Smooth muscle cell (in vitro differentiated cells): Measurements from ENCODE around the gene ZNF48. TPM values are rescaled to one million over a fixed set of nuclear protein-coding genes. Genes with fewer than 3 reads are reported as not detected.

ENCODE experiments used
- DNase-seq: peaks from one replicate; lab custom pipeline; 2025; ENCODE audit not compliant: unreplicated experiment; lab: John Stamatoyannopoulos, UW
- H2AFZ ChIP-seq: fragments of 200-600 bp; sonication (generic); 2 replicates; pipeline ENCODE4 v1.6.0; 2016; ENCODE audit warnings: antibody characterized with exemption, low read depth, mild to moderate bottlenecking
- H3F3A ChIP-seq: fragments of 200-600 bp; sonication (generic); 2 replicates; pipeline ENCODE4 v1.6.0; 2017; ENCODE audit warnings: antibody characterized with exemption, low read depth
- H3K27ac ChIP-seq: fragments of 200-600 bp; sonication (generic); 2 replicates; pipeline ENCODE4 v1.5.1; 2016; ENCODE audit warnings: low read depth, mild to moderate bottlenecking
- H3K27me3 ChIP-seq: fragments of 200-600 bp; sonication (generic); 2 replicates; pipeline ENCODE4 v1.6.1; 2016; ENCODE audit warnings: low read depth, mild to moderate bottlenecking
- H3K36me3 ChIP-seq: fragments of 200-600 bp; sonication (generic); 2 replicates; pipeline ENCODE4 v1.5.1; 2016; ENCODE audit warnings: low read depth
- H3K4me1 ChIP-seq: fragments of 200-600 bp; sonication (generic); 2 replicates; pipeline ENCODE4 v1.5.1; 2016; ENCODE audit warnings: low read depth
- H3K4me2 ChIP-seq: fragments of 200-600 bp; sonication (generic); 2 replicates; pipeline ENCODE4 v1.6.0; 2016; ENCODE audit warnings: mild to moderate bottlenecking
- H3K4me3 ChIP-seq: fragments of 200-600 bp; sonication (generic); 2 replicates; pipeline ENCODE4 v1.5.1; 2016; ENCODE audit warnings: mild to moderate bottlenecking
- H3K79me2 ChIP-seq: fragments of 200-600 bp; sonication (generic); 2 replicates; pipeline ENCODE4 v1.6.0; 2016; ENCODE audit warnings: low read depth, mild to moderate bottlenecking
- H3K9ac ChIP-seq: fragments of 200-600 bp; sonication (generic); 2 replicates; pipeline ENCODE4 v1.6.0; 2016; ENCODE audit warnings: low read depth
- H3K9me3 ChIP-seq: fragments of 200-600 bp; sonication (generic); replicated peaks from 2 replicates; pipeline ENCODE4 v1.5.1; 2016; ENCODE audit warnings: low read depth
- H4K20me1 ChIP-seq: fragments of 200-600 bp; sonication (generic); 2 replicates; pipeline ENCODE4 v1.6.0; 2016; ENCODE audit warnings: low read depth
- WGBS: methylation state at CpG from one replicate; pipeline ENCODE4 v1.1.7; 2016; ENCODE audit warnings: low lambda C conversion rate; 5-methylcytosine and 5-hydroxymethylcytosine counted together
- polyA plus RNA-seq: library from polyadenylated mRNA; unstranded; fragments of >200 nt; fragmentation: Nextera tagmentation; extraction: Ambion mirVana; gene quantifications from 2 replicates; pipeline ENCODE4 v1.2.1, GENCODE V29; 2016
- total RNA-seq: library from RNA; depleted of rRNA; stranded (reverse); fragments of >200 nt; gene quantifications from 2 replicates; pipeline ENCODE4 v1.2.3, GENCODE V29; 2014
- TF ChIP-seq, protein P1 (sequence below): fragments of 200-600 bp; sonication (generic); IDR thresholded peaks from 2 replicates; pipeline ENCODE4 v1.5.1; 2017; ENCODE audit warnings: borderline replicate concordance, mild to moderate bottlenecking, antibody characterized with exemption; ENCODE audit not compliant: insufficient read depth, poor library complexity, severe bottlenecking

The ZNF48 gene
- total and polyA plus RNA-seq, 2 experiments from 2014 or later, result 8.0 to 9.3 TPM

DNA sequence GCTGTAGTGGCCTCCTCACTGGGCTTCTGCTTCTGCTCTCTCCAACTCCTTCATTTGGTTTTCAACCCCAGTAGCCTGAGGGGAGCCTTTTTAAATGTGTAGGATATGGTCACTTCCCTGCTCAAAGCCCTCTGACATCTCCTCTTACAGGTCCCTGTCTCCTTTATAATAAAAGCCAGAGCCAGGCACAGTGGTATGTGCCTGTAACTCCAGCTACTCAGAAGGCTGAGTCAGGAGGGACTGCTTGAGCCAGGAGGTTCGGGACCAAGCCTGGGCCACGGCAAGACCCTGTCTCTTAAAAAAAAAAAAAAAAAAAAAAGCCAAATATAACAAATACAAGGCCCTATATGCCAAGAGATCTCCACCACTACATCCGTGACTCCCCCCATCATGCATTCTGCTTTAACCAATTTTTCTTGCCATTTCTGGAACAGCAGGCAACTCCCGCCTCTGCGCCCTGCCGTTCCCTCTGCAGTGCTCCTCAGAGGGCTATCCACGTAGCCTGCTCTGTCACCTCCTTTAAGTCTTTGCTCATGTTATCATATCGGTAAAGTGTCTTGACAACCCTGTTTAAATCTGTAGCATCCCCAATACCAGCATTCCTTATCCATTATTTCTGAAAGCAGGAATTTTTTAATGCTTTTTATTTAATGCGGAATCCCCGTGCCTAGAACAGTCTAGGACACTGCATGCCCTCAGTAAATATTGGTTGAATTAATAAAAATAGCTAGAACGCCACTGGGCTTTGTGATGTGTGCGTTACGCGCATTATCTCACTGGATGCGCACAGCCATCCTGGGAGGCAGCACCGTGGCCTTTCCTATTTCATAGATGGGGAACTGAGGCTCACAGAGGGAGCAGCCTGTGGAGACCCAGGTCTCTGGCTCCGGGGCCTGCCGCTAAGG is 21.7 kb downstream of the ZNF48 start:
- TF ChIP-seq, protein P1, sequence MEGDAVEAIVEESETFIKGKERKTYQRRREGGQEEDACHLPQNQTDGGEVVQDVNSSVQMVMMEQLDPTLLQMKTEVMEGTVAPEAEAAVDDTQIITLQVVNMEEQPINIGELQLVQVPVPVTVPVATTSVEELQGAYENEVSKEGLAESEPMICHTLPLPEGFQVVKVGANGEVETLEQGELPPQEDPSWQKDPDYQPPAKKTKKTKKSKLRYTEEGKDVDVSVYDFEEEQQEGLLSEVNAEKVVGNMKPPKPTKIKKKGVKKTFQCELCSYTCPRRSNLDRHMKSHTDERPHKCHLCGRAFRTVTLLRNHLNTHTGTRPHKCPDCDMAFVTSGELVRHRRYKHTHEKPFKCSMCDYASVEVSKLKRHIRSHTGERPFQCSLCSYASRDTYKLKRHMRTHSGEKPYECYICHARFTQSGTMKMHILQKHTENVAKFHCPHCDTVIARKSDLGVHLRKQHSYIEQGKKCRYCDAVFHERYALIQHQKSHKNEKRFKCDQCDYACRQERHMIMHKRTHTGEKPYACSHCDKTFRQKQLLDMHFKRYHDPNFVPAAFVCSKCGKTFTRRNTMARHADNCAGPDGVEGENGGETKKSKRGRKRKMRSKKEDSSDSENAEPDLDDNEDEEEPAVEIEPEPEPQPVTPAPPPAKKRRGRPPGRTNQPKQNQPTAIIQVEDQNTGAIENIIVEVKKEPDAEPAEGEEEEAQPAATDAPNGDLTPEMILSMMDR, result no peak
- Histone ChIP-seq H4K20me1 (peaks cover 14% of the 10 kb centered on the region), H3K9me3 (no peaks in the 10 kb centered on the region), H3K4me2 (peak overlapping the region; percentile 92), H3K79me2 (peaks cover 5% of the 10 kb centered on the region), H3K27me3 (no peaks in the 10 kb centered on the region), H3F3A (peaks cover 17% of the 10 kb centered on the region), H3K4me1 (no peaks in the 10 kb centered on the region), H3K4me3 (peak overlapping the region; percentile 64), H3K36me3 (no peaks in the 10 kb centered on the region), H3K27ac (no peak overlapping the region), H3K9ac (no peak overlapping the region), H2AFZ (no peak overlapping the region)
- WGBS, result 65% methylated on average over 16 of the region's 18 CpGs
- no peak for DNase-seq

- TF ChIP-seq, protein P1, result peak; percentile 16
- peak overlapping the region; percentile 64 for H3K4me3 ChIP-seq
Measured at GRCh38 chr16:30417529-30418349, 22.5 kb downstream of the ZNF48 start.

DNA sequence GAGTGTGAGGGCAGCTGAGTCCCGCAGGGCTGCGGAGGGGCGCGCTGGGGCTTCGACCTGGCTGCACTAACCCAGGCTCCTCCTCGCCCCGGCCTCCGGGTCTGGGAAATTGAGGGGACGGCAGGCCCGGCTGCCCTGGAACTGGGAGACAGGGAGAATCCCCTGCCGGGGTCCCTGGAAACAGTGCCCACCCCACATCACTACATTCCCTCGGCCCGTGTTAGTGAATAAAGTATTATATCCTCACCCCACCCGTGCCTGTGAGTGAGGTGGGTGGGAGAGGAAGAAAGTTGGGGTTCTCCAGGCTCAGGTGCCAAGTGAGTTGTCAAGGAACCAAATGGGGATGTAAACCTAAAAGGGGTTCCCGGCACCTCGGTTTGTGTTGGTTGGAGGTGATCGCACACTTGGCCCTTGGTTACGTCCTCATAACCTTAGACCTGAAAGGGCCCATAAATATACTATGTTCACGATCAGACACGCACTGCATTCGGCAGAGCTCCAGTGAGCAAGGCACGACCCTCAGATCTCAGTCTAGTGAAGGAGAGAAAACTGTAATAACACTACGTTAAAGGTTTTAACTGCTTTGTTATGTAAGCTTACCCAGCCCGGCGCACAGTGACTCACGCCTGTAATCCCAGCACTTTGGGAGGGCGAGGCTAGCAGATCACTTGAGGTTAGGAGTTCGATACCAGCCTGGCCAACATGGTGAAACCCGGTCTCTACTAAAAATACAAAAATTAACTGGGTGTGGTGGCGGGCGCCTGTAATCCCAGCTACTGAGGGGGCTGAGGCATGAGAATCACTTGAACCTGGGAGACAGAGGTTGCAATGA is 23.3 kb downstream of the ZNF48 start:
- peak overlapping the region; percentile 92 for H3K4me2 ChIP-seq
- no peak overlapping the region for H3K27ac ChIP-seq
- no peaks in the 10 kb centered on the region for H3K36me3 ChIP-seq
- DNase-seq, result no peak
- H3K27me3 ChIP-seq, result no peaks in the 10 kb centered on the region
- no peaks in the 10 kb centered on the region for H3K79me2 ChIP-seq
- no peak overlapping the region for H3K9ac ChIP-seq
- peaks cover 17% of the 10 kb centered on the region for H3F3A ChIP-seq
- no peak overlapping the region for H2AFZ ChIP-seq
- H3K9me3 ChIP-seq, result no peaks in the 10 kb centered on the region
- H3K4me1 ChIP-seq, result no peaks in the 10 kb centered on the region
- TF ChIP-seq, protein P1, result no peak
- H3K4me3 ChIP-seq, result peak overlapping the region; percentile 64
- 66% methylated on average over 31 of the region's 31 CpGs for WGBS
- peaks cover 11% of the 10 kb centered on the region for H4K20me1 ChIP-seq

More at GRCh38 chr16:30417529-30418349, 22.5 kb downstream of the ZNF48 start:
- Histone ChIP-seq H2AFZ (peak overlapping the region; percentile 18), H4K20me1 (peaks cover 14% of the 10 kb centered on the region), H3K4me1 (no peaks in the 10 kb centered on the region), H3K9me3 (no peaks in the 10 kb centered on the region), H3K36me3 (no peaks in the 10 kb centered on the region), H3K4me2 (peak overlapping the region; percentile 92), H3F3A (peaks cover 17% of the 10 kb centered on the region), H3K27ac (no peak overlapping the region), H3K27me3 (no peaks in the 10 kb centered on the region), H3K79me2 (no peaks in the 10 kb centered on the region), H3K9ac (no peak overlapping the region)
- WGBS, result 3% methylated on average over 128 of the region's 140 CpGs
- DNase-seq, result peak; percentile 53
